Activated gamma-delta T cell treated with anti-CD3 and anti-CD28 coated beads, Interleukin-2, amount 50 U/mL, for 16 hours (primary cell): Measurements from ENCODE around the gene ABCA4.
"Not testable (repeated sequence)": the region's sequence is repeated elsewhere in the genome, so short reads cannot be mapped to it uniquely, and the experiment has no call there.

Experiments used
- DNase-seq: peaks from one replicate; pipeline ENCODE4 v3.0.0-alpha.2; 2020; ENCODE audit warnings: low read depth

Gene ABCA4

DNA sequence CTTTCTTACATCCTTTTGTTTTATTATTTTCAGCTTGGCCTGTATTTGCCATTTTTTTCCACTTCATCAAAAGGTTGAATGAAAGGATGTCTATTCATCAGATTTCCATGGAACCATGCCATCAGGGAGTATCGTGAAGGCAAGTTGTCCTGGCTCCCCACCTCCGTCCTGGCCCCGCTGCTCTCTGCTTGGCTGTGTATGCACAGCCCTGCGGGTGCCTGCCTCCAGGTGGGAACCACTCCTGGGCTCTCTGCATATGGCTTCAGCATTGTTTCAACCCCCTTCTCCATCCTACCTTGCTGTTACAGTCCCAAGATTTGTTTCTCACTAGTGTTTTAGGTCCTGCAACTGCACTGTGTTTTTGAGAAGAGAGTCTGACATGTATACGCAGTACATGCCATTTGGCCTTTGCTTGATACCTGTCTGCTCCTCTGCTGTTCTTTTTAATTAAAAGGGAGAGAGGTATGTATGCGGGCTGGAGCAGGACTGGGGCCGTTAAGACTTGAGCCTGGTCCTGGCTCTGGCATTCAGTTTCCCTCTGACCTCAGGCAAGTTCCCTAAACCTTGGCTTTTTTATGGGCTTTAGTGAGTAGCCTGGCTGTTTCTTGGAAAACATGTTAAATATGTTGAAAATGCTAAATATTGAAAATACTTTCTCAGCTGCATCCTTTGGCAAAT is 141.8 kb downstream of the ABCA4 start:
- no peak for DNase-seq

DNA sequence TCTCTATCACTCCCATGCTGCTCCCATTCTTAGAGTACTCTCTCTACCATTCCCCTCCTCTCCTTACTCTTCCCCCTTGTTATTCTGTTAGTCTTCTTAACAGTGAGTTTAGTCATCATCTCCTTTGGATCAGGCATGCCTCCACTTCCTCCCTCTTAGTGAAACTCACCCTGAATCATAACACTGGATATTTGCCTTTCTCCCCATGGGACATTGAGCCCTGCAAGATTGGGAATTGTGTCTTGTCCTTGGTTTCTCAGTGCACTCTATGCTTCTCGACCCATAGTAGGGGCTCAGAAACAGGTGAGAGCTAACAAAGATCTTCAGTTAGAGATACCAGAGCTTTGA is 143.4 kb downstream of the ABCA4 start:
- DNase-seq: no peak

DNA sequence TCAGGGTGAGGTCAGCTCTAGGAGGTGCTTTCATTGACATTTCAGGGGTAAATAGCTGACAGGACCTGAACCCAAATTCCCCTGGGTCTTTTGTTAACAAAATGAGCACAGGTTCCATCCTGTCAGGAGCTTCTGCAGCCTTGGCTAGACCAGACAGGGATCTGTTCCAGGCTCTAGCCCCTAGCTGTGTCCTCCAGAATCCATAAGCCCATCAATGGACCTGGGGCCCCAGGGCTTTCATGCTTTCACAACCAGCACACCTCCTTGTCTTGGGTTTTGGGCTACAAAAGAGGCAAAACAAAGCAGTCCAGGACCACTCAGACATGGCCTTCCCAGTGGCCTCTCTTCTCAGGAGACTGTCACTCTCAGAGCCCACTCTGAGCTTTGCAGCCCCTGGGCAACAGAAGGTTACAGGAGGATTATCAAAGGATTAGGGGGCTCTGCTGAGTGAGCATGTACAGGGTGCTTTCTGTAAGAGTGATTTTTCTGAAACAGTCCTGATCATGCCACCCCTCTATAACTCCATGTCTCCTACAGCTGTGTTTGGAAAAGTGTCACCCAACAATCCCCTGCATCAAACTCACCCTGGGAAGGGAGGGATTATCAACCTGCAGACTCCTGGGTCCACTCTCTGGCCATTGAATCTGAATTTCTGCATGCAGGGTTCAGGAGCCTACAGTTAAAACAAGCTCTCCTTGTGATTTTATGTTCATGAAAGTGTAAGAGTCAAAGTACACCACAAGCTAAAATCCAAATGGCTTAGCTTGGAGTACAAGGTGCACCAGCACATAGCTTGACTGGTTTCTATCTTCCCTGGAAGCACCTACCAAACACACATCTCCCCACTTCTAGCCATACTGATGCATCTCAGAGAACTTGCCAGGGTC is 144.0 kb downstream of the ABCA4 start:
- DNase-seq: no peak

DNA sequence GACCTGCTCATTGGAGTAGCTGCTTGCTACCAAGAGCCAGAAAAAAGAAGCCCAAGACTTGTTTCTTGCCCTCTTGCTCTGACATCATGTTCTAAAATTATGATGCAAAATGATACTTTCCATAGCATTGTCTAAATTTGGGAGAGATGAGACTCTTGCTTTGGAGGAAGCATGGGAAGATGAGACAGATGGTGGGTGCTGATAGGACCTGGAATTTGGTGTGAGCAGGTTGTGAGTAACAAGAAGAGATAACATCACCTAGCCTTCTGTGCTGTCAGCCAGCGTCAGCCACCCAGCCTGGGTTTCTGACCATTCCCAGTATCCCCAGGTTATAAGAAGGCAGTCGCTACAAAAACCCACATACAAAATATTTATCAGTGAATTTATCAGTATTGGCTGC is 144.7 kb downstream of the ABCA4 start:
- no peak for DNase-seq

DNA sequence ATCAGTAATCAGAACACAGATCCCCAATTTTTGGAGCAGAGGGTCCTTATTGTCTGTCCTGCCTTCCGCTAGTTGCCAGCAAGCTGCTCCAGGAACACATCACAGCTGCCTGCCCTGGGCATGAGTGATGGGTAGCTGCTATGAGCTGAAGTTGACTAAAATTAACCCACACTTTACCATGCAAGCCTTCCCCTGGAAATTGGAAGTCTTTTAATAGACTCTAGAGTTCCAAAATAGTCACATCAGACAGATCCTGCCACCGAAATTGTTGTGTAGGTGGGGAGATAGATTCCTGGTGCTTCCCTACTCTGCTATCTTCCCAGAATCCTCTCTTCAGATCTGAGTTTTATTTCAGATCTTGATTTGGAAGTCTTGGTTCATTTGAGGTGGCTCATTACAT is 148.6 kb downstream of the ABCA4 start:
- DNase-seq: no peak

DNA sequence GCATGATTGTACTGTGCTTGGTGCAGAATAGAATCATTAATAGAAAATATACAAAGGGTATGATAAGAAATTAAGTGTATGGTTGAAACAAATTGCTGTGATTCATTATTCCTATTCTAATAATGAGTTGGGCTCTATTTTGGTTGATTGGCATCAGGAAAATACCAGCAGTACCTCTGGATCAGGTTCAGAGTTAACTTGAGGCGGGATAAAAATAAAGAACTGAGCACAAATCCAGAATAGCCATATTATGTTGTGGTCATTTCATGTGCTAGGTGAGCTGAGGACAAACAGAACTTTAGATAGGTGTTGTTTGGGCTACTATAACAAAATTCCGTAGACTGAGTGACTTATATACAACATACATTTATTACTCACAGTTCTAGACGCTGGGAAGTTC is 151.1 kb downstream of the ABCA4 start:
- no peak for DNase-seq

DNA sequence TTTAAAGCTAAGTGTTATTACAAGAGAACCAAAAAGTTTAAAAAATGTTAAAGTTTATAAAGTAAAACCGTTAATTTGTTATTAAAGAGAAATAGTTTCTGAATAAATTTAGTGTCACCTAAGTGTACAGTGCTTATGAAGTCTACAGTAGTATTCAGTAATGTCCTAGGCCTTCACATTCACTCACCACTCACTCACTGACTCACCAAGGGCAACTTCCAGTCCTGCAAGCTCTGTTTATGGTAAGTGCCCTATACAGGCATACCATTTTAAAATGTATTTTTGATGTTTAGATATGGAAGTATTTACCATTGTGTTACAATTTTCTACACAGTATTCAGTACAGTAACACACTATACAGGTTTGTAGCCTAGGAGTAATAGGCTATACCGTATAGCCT is 151.6 kb downstream of the ABCA4 start:
- DNase-seq: no peak

DNA sequence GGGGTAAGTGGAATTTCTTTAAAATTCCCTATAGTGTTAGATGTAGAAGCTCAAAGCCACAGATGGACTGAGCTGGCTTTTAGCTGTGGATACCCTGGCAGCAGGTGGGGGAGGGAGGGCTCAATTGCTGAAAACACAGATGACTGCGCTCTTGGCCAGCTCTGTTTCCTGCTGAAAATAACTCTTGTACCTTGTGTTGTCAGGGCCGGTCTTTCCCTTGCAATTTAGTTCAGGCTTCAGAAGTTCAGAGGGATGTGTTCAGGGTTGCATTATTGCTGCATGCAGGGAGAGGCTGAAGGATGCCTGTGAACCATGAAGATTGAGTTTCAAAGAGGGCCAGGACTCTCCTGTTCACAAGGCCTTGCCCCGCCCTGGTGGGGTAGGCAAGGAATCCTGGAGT is 153.6 kb downstream of the ABCA4 start:
- no peak for DNase-seq

DNA sequence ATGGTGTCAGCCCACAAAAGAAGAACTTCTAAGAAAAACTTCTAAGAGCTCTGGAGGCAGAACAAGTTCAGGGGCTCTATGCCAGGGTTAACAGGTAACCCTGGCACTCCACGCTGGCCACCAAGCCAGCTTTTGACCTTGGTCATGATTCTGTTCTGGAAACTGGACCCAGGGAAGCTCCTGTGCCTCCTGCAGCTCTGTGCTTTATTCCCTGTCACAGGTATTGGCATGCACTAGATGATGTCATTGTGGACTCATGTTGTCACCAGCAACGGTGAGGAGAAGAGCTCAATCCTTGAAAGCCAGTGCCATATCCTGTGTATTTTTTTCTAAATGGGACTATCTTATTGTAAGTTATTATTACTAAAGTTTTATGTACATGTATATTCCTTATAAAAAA is 155.1 kb downstream of the ABCA4 start:
- DNase-seq: no peak

DNA sequence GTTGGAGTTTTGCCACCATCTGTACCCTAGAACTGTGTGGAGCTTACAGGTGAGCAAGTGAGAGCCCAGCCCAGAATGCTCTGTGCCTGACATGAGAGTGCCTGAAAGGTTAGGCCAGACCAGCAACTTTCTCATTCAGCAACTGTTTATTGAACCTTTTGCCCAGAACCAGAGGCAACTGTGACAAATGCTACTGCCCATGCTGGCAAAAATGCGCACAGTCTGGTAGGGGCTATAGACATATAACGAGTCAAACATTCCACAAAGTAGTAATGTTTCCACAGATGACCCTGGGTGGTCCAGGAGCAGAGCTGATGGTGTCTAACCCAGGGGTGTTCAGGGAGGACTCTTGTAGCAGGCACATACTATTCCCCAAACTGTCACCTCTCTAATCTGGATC is 155.7 kb downstream of the ABCA4 start:
- no peak for DNase-seq

DNA sequence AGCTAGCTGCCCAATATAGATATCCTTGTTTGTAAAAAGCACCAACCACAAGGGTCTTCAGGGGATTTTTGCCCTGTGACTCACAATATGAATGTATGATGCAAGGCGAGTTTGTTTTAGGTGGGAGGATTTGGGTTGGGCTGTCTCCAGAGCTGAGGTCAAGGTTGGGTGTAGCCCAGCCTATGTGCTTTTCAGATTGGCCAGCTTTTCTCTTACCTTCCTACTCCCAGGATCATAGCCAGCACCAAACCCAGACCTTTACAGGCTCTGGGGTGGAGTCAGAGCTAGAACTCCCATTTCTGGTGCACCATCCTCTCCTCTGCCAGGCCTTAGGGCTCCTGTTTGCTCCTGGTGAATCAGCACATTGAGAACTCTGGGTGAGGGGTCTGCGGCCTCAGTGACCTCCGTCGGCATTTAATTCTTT is 156.2 kb downstream of the ABCA4 start:
- DNase-seq: no peak

DNA sequence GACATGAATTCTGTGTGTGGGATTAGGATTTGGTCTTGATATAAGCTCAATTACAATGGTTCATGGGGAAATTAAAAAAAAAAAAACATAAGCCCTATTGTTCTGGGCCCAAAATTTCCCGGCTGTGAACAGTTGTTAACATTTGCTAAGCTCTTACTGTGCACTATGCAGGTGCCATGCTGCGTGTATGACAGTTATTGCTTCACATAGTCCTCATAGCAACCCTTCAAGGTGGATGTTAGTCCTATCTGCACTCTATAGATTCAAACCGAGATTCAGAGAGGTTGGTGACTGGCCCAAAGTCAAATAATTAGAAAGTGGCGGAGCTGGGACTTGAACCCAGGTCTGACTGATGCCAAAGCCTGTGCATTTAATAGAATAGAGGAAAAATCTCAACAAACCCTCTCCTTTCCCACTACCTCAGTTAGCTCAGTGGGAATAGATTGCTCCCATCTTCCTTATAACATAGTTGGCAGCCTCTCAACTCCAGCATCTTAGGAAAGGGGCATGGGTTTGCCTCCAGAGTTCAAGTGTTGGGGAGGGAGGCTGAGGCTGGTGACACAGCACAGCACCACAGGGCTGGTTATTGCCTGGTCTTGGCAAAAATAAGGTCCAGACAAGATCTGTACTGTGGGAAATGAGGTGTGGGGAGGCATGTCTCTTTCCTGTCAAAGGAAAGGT is 156.7 kb downstream of the ABCA4 start:
- DNase-seq: no peak

DNA sequence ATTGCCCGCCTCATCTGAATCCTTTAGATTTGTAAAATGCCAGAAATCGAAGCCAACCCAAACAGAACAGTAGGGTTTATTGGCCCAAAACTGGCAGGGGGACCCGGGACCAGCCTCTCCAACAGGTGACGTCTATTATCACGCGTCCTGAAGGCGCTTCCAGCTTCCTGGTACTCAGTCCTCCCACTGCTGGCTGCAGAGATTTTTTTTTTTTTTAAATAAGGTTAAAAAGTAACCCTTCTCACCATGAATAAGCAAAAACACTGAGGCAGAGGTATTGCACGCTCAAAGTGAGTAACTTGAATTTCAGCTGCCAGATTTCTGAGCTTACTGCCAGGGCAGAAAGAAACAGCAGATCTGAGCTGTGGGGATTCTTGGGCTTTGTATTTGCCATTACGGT is 157.4 kb downstream of the ABCA4 start:
- DNase-seq: no peak

DNA sequence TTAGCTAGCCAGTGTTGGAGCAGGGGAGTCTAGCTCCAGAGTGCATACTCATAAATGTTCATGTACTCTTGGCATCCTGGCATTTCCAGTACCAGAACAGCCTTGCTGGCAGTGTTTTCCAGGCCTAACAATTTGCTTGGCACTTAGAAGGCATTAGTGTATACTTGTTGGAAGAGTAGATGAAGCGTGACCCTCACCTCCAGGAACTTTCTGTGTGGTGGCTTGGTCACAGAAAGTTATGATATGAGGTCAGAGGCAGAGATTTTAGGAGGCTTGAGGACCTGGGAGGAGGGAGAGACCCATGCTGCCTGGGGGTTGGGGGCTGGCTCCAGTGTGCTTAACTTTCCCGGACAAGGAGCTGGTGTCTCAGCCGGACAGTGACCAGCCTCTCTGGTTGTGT is 159.0 kb downstream of the ABCA4 start:
- no peak for DNase-seq

DNA sequence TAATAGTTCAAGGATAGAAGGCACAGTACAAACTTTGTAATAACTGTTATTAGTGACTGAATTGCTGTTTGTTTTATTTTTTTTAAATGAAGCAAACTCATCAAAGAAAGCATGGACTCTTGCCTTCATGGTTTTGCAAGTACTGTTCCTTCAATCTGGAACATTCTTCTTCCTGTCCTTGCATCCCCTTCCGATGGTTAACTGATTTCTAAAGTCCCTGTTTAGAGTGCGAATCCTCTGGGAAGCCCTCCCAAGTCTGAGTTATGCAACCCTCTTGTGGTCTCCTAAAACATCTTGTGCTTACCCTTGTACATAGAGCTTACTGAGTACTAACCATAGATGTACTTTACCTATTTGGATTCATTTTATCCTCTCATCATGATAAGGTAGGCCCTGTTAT is 159.5 kb downstream of the ABCA4 start:
- DNase-seq: no peak

DNA sequence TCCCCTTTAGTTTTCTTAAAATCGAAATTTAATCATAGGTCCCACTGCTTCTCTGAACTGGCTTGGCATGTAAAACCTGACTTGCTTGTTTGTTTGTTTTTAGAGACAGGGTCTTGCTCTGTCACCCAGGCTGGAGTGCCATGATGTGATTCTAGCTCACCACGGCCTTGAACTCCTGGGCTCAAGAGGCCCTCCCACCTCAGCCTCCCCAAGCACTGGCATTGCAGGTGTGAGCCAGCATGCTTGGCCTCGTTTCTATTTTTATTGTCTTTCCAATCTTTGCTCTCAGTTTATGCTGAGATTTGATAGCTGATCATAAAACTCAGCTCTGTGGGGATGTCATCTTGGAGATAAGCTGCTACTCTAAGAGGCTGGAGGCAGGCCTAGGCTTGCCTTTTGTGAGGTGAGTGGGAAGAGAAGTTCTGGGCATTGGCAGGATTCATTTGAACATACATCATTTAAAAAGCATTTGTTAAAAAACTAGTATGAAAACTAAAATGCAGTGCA is 160.3 kb downstream of the ABCA4 start:
- DNase-seq: no peak

DNA sequence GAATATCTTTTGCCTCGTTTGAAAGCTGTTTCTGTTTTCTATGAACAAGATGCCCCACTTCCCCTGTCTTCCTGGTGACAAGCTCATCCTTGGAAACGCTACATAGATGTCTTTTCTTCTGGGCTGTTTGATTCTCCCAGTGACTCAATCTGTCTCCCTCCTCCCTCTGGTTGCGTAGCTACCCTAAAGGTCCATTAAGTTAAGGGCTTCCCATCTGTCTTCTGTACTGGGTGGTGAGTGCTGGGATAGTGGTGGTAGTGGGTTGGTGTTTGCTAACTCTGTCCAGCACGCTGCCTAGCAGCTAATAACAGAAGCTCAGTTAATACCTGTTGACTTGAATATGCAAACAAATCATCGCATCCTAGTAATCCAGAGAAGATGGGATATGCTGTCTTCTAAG is 161.5 kb downstream of the ABCA4 start:
- DNase-seq: no peak

DNA sequence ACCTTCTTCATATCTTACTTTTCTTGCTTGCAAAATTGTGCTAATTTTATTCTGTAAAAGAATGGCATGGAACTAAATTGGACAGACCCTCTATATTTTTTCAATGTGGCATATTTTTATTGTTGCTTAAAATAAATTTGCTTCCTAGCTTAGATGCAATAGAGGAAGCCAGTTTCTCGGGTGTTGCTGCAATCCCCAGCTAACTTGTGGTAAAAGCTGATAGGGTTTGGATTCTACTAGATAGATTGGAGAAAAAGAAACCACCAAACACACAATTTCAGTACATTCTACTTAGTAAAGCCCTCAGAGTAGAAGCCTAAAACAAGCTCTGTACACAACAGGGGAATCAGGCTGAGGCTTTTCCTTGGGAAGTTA is 162.2 kb downstream of the ABCA4 start:
- DNase-seq: no peak

DNA sequence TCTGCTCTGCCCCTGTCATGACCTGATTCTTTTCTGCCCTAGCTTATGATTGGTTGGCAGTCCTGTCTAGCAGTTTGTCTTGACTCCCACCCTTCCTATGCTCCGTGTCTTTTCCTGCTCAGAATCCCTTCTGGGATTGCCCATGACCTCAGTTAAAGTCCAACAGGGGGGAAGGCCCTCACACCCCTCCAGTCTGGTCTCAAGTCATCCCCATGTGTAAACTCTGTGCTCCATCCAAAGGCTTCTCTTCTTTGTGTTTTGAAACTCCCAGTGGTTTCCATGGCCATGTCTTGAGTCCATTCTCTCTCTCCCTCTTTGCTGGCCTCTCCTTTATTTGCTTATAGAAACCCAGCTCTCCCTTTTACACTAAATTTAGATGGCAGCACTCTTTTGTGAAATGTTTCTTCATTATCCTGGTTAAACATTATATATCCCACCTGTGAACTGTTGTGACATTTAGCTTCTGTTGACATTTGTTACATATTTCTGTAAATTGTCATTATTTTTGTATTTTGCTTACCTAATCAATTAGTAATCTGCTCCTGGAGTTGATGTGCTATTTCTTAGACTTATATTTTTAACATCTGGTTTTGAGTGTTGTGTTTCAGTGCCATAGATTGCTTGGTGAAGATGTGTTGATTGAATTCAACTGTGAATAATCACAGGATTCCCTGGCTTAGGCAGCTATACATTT is 162.8 kb downstream of the ABCA4 start:
- no peak for DNase-seq

DNA sequence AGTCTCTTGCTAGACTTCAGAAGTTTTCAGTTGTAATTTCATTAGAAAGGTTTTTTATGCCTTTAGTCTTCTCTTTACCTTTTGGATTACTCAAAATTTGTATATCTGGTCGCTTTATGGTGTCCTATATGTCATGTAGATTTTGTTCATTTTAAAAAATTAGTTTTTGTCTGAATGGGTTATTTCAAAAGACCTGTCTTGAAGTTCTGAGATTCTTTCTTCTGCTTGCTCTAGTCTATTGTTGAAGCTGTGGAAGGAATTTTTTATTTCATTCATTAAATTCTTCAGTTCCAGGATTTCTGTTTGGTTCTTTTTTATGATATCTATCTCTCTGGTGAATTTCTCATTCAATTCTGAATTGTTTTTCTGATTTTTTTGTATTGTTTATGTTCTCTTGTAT is 165.2 kb downstream of the ABCA4 start:
- DNase-seq: no peak

DNA sequence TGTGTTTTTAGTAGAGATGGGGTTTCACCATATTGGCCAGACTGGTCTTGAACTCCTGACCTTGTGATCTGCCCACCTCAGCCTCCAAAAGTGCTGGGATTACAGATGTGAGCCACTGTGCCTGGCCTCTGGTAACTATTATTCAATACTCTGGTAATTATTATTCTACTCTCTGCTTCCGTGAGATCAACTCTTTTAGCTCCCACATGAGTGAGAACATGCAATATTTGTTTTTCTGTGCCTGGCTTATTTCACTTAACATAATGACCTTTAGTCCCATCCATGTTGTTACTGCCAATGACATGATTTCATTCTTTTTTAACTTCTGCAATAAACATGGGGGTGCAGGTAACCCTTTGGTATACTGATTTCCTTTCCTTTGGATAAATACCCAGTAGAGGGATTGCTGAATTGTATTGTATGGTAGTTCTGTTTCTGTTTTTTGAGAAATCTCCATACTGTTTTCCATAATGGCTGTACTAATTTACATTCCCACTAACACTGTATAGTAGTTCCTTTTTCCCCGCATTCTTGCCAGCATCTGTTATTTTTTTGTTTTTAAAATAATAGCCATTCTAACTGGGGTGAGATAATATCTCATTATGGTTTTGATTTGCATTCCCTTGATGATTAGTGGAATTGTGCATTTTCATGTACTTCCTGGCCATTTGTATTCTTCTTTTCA is 173.8 kb downstream of the ABCA4 start:
- not testable (repeated sequence) for DNase-seq
